ENCODE data around the gene SLC8A1.
A peak's percentile ranks its signal among the peaks of the same experiment; 100 is the strongest.

Gene SLC8A1

DNA sequence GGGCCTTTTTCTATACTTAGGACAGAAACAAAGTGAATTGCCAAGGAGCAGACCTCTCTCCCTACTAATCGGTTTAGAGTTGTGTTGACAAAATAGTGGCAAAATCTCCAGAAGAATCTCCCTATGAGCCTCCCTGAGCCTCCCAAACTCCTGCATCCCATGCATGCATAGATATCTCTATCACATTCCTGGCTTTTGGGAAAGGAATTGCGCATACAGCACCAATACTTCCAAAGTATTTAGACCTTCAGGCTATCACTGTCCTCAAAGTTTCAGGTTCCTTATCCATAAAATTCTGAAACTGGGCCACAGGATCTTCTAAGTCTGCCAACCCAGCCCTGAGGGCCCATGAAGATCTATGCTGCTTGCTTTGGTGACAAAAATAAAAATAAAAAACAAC, 152.1 kb downstream of the SLC8A1 start:
- FAIRE-seq: no peak

DNA sequence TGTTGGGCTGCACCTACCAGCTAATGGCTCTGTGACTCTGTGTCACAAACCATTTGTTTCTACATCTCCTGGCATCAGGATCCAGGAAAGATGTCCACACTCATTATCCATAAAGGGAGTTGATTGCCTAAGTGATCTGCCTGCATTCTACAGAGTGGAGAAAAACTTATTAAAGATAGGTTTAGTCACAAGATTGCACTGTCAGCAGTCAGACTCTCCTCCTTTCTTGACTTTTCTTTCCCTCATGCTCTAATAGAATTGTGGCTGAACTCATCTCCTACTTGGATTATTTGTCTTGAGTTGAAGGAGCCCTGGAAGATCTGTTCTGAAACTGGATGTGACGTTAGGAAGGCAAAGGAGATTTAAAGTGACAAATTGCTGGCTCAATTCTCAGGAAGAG, 152.7 kb downstream of the SLC8A1 start:
- no peak for FAIRE-seq

DNA sequence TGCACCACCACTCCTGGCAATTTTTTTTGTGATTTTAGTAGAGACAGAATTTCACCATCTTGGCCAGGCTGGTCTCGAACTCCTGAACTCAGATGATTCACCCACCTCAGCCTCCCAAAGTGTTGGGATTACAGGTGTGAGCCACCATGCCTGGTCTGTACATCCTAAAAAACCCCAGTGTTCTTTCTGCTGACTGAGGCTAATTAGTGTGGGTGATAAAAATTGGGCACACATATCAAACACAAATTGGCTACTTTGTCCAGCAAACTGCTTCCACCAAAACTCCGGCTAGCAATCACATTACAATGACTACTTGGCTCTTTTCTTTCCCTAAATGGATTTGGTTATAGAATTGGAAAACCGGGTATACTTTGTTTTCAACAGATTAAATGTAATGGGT, 153.9 kb downstream of the SLC8A1 start:
- FAIRE-seq: no peak

DNA sequence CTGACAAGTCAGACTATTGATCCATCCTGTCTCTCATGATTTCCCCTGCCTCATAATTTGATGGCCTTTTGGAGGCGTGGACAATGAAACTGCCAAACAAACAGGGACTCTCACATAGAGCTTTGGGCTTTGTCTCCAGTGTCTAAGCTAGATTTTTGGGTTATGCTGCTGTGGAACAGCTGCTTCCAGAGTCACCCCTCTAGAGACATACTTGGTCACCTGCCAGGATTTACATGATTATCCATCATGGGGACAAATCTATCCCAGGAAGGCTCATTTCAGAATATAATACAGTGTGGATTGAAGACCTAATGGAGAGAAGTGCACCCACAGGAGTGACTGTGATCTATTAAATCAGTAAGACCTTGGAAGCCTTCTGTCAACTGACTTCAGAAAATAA, 159.6 kb downstream of the SLC8A1 start:
- no peak for FAIRE-seq

DNA sequence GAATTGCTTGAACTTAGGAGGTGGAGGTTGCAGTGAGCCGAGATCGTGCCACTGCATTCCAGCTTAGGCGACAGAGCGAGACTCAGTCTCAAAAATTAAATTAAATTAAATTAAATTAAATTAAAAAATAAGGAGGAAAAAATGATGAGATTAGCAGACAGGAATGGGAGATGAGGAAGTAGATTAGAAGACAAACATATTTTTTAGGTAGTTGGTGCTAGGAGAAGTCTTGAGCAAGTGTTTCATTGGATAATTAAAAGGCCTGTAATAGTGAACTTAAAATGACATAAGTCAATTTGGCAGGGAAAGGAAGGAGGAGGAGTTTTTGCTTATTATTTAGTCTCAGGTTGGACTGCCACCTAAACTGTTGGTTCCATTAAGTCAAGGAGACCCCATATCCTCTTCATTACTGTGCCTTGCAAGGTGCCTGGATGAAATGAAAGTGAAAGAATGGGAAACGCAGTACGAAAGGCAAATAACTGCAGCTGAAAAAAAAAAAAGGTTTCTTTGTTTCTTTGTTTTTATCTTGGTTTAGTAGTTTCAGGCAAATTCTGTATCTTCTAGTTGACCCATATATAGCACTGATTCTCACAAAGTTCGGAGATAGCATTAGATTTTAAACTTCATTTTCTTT, 162.0 kb downstream of the SLC8A1 start:
- FAIRE-seq: no peak

DNA sequence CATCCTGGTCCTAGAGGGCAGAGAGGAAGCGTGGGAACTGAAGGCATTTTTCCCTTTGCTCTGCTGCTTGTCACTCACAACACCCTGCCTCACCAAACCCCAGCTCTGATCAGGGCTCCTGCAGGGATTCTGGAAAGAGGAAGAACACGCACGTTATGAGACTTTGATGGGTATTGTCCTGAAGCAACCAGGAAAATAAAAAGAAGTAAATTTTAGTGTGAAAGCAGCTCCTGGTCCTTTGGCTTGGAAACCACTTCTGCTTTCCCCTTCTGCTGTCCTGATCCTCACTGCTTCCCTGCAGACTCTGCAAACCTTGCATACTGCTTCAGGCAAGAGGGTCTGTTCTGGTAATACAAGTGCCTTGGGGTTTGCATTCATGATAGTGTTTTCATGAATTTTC, 164.1 kb downstream of the SLC8A1 start:
- no peak for FAIRE-seq

DNA sequence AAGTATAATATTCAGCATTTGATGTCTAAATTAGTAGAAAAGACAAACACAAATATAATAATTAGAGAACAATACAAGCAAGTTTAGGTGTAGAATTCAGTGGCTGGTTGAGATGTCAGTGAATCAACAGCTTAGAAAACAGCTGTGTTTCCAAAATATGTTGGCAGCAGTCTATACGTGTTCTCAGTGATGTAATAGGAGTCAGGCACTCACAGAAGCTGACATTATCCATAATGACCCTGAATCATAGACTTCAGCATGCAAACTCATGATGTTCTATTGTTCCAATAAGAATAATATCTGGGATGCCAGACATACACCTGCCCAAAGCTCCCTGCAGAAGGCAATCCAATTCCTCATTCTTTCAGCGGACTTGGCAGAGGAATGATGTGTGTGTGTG, 164.7 kb downstream of the SLC8A1 start:
- FAIRE-seq: no peak

DNA sequence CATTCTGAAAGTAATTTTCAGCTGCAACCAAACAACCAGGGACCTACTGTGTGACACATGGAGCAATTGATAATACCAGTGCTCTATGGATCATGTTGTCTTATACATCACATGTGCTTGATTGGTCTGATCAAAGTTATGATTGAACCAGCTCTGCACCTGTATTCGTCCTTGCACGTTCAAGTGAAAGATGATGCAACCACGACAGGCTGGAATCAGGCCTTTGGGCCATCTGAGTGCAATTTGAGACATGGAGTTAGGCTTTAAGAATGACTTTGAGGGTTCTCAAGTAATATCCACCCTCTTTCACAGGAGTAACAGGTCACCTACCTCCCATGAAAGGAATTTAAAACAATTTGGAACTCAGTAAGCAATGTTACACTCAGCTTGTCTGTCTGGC, 165.2 kb downstream of the SLC8A1 start:
- FAIRE-seq: no peak

DNA sequence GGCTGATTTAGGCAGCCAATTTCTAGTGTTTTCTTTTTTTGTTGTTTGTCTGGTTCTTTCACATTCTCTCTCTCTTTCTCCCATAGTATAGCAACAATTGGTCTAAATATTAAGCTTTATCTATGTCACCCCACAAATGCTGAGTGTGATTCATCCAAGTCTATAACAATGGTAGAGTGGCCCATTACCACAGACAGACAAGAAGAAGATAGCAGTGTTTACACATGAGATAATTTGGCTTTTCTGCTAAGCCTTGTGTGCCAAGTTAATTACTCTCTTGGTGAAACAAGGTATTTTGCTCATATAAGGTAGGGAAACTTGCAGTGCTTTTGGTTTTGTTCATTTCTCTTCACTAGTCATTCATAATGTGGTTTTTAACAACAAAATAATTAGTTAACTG, 166.5 kb downstream of the SLC8A1 start:
- FAIRE-seq: no peak

DNA sequence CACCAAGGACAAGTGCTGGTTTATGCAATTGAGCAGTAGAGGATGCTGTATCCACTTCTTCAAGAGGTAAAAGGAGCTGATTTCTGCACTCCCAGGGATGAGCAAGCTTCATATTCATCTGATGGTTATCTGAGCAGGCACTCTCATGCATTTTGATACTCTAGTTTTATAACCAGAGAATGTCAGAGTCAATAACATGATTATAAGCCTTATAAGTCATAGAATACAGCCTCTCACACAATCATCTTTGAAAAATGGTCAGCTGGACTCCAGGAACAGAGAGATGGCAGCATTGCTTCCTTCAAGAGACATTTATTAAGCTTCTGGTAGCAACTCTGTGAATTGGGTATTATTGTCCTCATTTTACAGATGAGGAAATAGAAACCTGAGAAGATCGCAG, 167.1 kb downstream of the SLC8A1 start:
- FAIRE-seq: no peak

DNA sequence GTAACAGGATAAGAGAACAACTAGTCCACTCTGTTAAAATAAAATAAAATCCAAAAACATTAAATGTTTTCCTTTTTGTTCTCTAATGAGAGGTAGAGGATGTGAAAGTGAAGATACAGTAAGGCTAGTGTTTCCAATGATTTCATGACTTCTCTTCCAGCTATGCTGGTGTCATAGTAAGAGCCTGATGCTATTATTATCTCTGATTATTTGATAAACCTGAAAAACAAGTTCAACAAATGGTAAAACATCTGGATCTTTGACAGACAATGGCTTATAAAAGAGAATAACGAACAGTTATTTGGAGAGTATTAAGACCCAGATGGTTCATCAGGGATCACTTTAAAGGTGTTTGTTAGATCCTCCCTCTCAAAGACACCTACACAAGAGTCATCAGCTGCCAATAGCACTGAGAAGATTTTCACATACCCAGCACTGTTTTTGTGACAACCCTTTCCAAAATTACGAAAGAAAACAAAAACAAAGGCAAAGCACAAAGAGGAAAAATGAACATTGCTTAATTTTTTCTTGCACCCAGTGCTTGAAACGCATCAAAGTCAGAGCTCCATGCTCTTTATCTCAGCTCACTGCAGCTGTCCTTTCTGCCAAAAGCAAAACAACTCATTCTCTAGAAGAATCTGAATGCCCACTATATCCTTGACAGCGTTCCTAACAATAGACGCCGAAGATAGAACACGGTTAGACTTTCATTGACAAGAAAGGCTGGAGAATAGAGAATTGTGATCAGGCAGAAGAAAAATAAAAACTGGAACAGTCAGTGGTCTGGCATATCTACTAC, 168.6 kb downstream of the SLC8A1 start:
- peak; percentile 51 for FAIRE-seq

DNA sequence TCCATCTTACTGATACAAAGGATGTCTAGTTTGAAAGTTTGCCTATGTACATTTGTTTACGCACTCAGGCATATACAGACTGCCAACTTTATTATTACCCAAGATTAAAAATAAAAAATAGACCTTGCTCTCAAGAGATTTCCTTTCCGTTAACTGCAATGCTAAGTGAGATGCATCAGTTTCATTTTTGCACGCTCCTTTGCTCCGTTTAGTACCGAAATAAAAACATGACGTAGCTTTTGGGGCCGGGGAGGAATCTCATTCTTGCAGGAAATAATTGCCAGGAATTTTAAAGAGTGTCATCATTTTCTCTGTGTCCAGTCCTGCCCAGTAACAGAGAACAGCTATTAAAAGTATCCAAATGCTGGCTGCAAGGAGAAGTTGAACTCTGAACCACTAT, 169.5 kb downstream of the SLC8A1 start:
- FAIRE-seq: no peak

DNA sequence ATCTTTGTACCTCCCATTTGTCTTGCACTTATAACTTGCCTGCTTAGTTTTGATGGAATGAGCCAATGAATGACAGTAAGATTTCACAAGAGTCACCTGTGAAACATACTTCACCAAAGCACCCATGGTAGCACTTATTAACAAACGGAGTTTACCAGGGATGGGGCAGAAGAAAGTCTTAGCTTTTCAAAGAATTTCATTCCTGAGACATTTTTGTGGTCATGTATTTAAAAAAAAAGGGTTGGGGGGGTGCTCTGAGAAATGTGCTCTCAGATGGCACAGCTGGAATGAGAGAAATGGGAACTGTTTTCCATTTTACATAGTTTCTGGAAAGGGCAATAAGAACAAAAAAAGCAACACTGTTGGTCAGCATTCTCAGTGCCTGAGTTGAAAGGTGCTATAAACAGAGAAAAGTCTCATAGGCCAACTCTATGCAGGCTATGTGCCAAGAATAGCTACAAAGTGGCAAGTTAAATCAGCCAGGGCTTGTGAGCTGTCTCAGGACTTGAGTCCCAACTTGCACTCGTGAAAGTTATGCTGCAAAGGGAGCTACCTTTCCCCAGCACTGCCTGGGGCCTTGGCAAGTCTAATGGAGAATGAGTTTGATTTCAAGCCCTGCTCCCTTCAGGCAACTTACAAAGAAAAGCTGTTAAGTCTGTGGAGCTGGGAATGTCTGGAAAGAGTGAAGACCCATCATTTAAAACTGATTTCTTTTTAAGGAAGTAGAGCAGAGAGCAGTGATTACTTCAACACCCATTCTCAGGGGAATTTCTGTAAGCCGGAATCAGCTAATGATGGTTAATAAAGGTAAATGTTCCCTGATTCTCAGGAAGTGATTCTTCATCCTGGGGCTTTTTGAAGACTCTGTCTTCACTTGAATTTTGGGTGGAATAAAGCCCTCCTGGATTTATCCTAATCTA, 170.6 kb downstream of the SLC8A1 start:
- FAIRE-seq: no peak

DNA sequence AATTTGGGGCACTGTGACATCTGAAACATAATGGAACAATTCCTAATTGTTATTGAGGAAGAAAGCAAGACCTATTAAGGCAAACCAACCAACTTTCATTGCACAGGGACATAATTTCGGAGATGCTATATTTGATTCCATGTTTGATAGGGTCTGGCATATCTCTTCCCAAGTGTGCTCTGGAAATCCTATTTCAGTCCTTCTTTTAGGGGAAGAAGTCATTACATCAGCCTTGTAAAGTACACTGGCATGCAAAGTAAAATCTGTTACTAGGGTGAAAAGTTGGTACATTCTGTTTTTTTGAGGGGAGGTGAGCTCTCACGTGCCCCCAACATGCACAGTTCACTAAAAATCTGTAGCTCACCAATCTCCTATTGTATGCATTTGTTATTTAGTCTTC, 172.4 kb downstream of the SLC8A1 start:
- FAIRE-seq: no peak

DNA sequence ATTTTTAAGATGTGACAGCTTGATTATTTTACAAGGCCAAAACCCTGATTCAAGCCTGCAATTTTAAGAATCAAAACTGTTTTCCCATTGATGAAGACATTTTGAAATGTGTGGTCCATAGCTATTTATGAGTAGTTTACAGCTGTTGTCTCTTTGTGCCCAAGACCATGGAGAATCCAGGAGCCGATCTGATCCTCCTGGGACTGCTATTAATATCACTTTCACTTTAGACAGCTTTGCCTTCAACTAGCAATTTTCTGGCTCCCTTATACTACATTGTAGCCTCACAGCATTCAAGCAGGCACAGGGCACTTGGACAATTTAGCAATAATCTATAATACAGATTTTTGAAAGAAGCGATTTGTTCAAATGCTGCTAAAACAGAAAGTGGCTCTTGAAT, 172.9 kb downstream of the SLC8A1 start:
- FAIRE-seq: peak; percentile 79

DNA sequence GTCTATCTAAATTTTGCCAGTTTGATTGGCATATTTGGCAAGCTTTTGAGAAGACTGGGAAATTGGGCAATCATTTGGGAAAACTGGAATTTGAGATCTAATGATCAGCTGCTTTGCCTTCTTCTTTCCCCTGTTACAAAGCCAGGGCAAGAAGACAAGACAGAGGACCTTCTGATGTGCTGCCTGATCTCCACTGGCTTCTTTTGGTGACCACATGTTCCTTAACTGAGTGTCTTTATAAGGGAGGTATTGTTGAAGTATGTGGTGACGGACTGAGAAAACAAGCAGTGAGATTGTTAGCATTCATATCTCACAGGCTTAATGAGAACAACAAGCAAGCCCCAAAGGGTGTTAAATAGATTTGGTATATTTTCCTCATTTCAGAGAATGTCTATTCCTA, 175.8 kb downstream of the SLC8A1 start:
- FAIRE-seq: no peak

DNA sequence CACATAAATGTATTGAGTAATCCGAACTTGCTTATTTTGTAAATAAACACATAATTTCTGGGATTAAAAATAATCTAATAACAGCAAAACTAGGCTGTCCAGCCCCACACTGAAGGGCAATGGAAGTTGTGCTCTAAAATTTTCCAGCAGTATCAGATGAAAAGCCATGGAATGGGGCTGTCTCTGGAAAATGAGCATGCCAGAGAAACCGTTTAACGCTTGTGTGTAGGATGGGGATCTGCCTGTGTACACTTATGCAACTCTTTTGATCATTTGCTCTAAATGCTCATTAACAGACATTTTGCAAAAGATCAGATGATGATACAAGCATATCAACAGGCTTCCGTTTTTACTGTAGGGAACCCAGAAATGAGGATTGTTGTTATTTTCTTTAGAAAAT, 177.6 kb downstream of the SLC8A1 start:
- FAIRE-seq: no peak

DNA sequence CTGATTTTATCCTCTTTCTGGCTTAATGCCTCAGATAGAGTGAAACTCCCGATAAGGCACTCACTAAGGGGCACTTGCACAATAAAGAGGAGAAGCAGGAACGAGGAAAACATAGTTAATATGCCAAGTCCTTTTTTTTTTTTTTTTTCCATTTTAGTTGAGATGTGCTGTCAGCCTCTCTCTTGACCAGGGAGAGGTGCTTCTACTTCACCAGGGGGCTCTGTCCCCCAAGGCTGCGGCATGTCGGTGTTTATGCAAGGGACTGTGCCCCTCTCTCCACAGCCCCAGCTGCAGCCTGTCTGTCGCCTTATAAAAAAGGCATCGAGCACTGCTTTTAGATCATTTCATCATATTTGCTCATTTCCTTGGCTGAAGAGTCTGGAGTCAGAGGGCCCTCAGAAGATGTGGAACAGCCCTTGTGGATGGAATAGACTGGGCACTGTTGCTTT, 178.1 kb downstream of the SLC8A1 start:
- no peak for FAIRE-seq

DNA sequence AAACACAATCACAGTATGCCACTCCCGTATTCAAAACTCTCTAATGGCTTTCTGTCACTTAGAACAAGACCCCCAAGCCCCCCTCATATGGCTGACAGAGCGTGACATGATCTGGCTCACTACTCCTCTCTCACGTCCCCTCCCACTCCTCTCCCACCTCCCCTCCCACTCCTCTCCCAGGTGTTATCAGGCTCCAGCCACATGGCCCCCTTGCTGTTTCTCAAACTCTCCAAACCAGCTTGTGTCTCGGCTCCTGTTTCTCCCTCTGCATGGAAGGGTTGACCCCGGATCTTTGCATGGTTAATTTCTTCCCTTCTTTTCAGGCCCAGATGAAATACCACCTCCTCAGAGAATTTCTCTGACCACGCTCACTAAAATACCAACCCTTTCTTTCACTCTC, 180.8 kb downstream of the SLC8A1 start:
- FAIRE-seq: no peak

DNA sequence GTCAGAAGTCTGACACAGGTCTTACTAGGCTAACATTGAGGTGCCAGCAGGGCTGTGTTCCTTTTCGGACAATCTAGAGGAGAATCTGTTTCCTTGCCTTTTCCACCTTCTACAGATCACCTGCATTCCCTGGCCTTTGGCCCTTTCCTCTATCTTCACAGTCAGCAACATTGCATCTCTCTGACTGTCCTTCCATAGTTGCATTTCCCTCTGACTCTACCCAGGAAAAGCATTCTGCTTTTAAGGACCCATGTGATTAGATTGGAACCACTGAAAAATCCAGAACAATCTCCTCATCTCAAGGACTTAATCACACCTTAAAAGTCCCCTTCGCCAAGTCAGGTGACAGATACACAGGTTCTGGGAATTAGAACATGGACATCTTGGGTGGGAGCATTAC, 181.5 kb downstream of the SLC8A1 start:
- FAIRE-seq: no peak

DNA sequence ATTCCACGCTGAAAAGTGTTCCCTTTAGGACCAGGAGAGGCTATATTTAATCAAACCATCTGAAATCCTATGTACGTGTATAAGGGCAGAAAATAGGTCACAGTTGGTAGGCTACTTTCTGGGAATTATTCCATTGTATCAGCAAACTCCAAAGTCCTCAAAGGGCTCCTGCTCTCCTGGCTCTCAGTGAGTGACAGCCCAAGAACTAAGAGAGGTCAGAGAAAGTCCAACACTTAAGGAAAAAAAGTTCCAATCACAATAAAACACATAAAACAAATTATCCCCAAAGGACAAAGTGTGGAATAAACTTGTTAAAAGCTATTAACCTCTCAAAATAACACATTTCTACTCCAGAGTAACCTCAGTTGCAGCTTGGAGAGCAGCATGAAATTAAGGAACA, 183.3 kb downstream of the SLC8A1 start:
- FAIRE-seq: no peak

DNA sequence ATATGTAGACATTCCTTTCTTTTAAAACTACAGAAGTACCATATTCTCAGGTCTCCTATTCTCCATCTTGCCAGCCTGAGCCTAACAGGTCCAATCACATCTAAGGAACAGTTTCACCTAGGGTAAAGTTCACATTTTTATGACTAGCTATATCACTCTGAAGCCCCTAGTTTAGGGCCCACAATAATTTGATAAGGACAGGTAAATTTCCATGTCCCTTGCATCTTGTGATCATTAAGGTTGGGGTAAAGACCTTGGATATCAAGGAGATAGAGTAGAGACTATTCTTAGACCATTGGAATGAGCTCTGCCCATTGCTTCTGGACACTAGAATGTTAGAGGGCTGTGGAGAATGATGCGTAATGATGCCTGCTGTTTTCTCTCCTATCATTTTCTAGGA, 185.7 kb downstream of the SLC8A1 start:
- FAIRE-seq: no peak

DNA sequence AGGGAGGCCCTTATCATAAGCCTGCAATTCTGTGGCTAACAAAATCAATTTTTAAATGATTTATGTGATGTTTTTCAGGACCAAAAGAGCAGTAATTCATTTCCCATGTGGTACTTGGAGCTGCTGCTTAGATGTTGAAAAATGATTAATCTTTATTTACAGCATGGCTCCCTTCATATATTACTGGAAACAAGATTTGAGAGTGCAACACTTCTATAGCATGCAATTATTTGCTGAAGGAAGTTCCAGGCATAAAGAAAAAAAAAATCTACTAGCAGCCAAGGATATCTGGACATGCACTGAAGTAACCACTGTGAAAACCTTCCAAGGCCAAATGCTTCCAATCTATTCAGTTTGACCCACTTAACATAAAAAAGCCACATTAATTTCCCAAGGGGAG, 186.3 kb downstream of the SLC8A1 start:
- no peak for FAIRE-seq

DNA sequence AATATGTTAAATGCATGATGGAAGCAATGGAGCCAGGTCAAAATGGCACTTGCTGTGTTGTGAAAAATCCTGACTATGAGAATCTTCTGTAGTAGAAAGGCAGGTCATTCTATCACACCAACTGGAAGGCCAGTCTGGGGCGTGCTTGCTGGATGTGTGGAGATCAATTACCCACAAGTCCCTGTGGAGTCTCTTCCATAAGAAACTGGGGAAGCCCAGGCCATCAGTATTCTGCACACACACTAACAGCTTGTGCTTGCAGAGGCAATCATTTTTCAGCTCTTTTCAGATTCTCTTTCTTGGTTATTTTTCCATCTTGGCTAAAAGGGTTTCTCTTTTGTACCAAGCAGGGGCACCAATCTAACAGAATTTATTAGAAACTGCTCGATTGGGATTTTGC, 190.8 kb downstream of the SLC8A1 start:
- FAIRE-seq: no peak
